HepG2 (cell line): Measurements from ENCODE around the gene SURF1. TPM values are rescaled to one million over a fixed set of nuclear protein-coding genes. Genes with fewer than 3 reads are reported as not detected.

Experiments used
- ATAC-seq: fragments of 200-7000 bp; cut with Tn5 transposase; 3 replicates; pipeline ENCODE4 v1.9.1; 2020; ENCODE audit warnings: mild to moderate bottlenecking, moderate library complexity
- BruUV-seq: library from RNA; stranded (reverse); fragments of 400-500 nt; replicated peaks from 2 replicates; lab custom pipeline; 2021; lab: Mats Ljungman, UMichigan
- CTCF ChIA-PET: fragments of 300-600 bp; formaldehyde crosslinking; extraction: SDS; loops from one replicate; lab custom pipeline; 2021; ENCODE audit warnings: low total read pairs, inconsistent platforms, low intra/inter-chr PET ratio; lab: Yijun Ruan, JAX
- POLR2A ChIA-PET: fragments of 350-600 bp; sonication (Branson Sonifier 250); formaldehyde crosslinking; loops from one replicate; lab custom pipeline; 2020; ENCODE audit warnings: antibody characterized with exemption, inconsistent platforms; lab: Yijun Ruan, JAX
- DNase-seq: peaks from one replicate; pipeline ENCODE4 v3.0.0-alpha.2; 2015; ENCODE audit warnings: low spot score
- FAIRE-seq: peaks from 3 replicates; lab custom pipeline; 2011; peaks lifted over from hg19 to GRCh38; lab: Jason Lieb, UNC
- H2AFZ ChIP-seq: one replicate; pipeline ENCODE4 v1.6.1; 2011; ENCODE audit warnings: low read length, inconsistent platforms
- H3K27ac ChIP-seq: fragments of 300-600 bp; 3 replicates; pipeline ENCODE4 v1.8.0; 2011; ENCODE audit warnings: mixed run types, mild to moderate bottlenecking, mixed read lengths, low read length, inconsistent platforms; ENCODE audit not compliant: insufficient read depth; ENCODE audit errors: extremely low read length
- H3K27me3 ChIP-seq, 2 experiments: fragments of 200-600 bp in 1 of 2; 2 replicates in 1 of 2; 3 replicates in 1 of 2; pipeline versions ENCODE4 v1.6.0 to v1.8.0; 2011; ENCODE audit warnings: low read length in 2 of 2, mild to moderate bottlenecking in 2 of 2, moderate library complexity in 2 of 2, inconsistent platforms in 1 of 2; ENCODE audit not compliant: insufficient read depth in 2 of 2, control insufficient read depth in 1 of 2
- H3K36me3 ChIP-seq, 2 experiments: fragments of 200-600 bp in 1 of 2; replicated peaks in 1 of 2; 2 replicates in 1 of 2; 3 replicates in 1 of 2; pipeline versions ENCODE4 v1.5.1 to v1.8.0; 2011; ENCODE audit warnings: low read length in 2 of 2, inconsistent platforms in 1 of 2; ENCODE audit not compliant: insufficient read depth in 2 of 2, control insufficient read depth in 1 of 2
- H3K4me1 ChIP-seq: 2 replicates; pipeline ENCODE4 v1.5.1; 2012; ENCODE audit warnings: low read length, inconsistent platforms; ENCODE audit not compliant: insufficient read depth
- H3K4me2 ChIP-seq: 2 replicates; pipeline ENCODE4 v1.6.0; 2011; ENCODE audit warnings: low read depth, low read length, inconsistent platforms
- H3K4me3 ChIP-seq, 3 experiments: fragments of 200-600 bp in 1 of 3; sonication (generic), shearing (Covaris generic) in 1 of 3; replicated peaks in 1 of 3; 2 replicates each; pipeline ENCODE4 v1.5.1; 2011 to 2016; ENCODE audit warnings: low read length in 3 of 3, inconsistent platforms in 2 of 3, low read depth in 2 of 3, mild to moderate bottlenecking in 2 of 3, control low read depth in 1 of 3, mixed read lengths in 1 of 3; ENCODE audit not compliant: insufficient read depth in 1 of 3
- H3K79me2 ChIP-seq: one replicate; pipeline ENCODE4 v1.6.1; 2011; ENCODE audit warnings: low read length, inconsistent platforms; ENCODE audit not compliant: insufficient read depth
- H3K9ac ChIP-seq: 2 replicates; pipeline ENCODE4 v1.6.0; 2011; ENCODE audit warnings: mild to moderate bottlenecking, low read depth, low read length, inconsistent platforms; ENCODE audit not compliant: insufficient read depth
- H3K9me3 ChIP-seq: 2 replicates; pipeline ENCODE4 v1.5.1; 2012; ENCODE audit warnings: mild to moderate bottlenecking, low read length
- H4K20me1 ChIP-seq: 2 replicates; pipeline ENCODE4 v1.6.0; 2011; ENCODE audit warnings: inconsistent platforms, mild to moderate bottlenecking, low read length, moderate library complexity; ENCODE audit not compliant: insufficient read depth
- AGO2 ChIP-seq: fragments of 200-400 bp; formaldehyde crosslinking; optimal IDR thresholded peaks from 2 replicates; pipeline ENCODE3; 2017; ENCODE audit warnings: mild to moderate bottlenecking, low read depth, low read length, moderate library complexity
- KMT2A ChIP-seq: sonication (generic); formaldehyde crosslinking; IDR thresholded peaks from 2 replicates; pipeline ENCODE4 v1.4.0; 2020; ENCODE audit warnings: missing genetic modification reagents
- MTF2 ChIP-seq: sonication (generic); formaldehyde crosslinking; IDR thresholded peaks from 2 replicates; pipeline ENCODE4 v1.5.0; 2020; ENCODE audit warnings: missing genetic modification reagents, borderline replicate concordance
- PATZ1 ChIP-seq: sonication (generic); formaldehyde crosslinking; IDR thresholded peaks from 2 replicates; pipeline ENCODE4 v1.4.0; 2020; ENCODE audit warnings: missing genetic modification reagents
- RAD51 ChIP-seq: fragments of 450-650 bp; IDR thresholded peaks from 2 replicates; pipeline ENCODE4 v1.6.1; 2016; ENCODE audit warnings: borderline replicate concordance
- ZBTB39 ChIP-seq: sonication (generic); formaldehyde crosslinking; IDR thresholded peaks from 2 replicates; pipeline ENCODE4 v1.5.0; 2020; ENCODE audit warnings: missing genetic modification reagents
- ZNF263 ChIP-seq: sonication (generic); formaldehyde crosslinking; IDR thresholded peaks from 2 replicates; pipeline ENCODE4 v1.4.0; 2020; ENCODE audit warnings: missing genetic modification reagents
- ZNF547 ChIP-seq: sonication (generic); formaldehyde crosslinking; IDR thresholded peaks from 2 replicates; pipeline ENCODE4 v1.5.1; 2020; ENCODE audit warnings: mild to moderate bottlenecking, missing genetic modification reagents
- WGBS: methylation state at CpG from one replicate; pipeline ENCODE4 v1.1.6; 2017; ENCODE audit warnings: low lambda C conversion rate; 5-methylcytosine and 5-hydroxymethylcytosine counted together
- in situ Hi-C: cut with HindIII; loops from 2 replicates; pipeline ENCODE4 v1.10.0; 2017; ENCODE audit warnings: low pct_unique_long_range_greater_than_20kb; ENCODE audit not compliant: extremely low pct_ligation_motif_present
- intact Hi-C: fragments of 100-400 bp; cut with micrococcal nuclease; formaldehyde crosslinking; loops from one replicate; pipeline ENCODE4 v1.10.0; 2022; ENCODE audit not compliant: unreplicated experiment
- polyA plus RNA-seq, 8 experiments: library from polyadenylated mRNA; depleted of rRNA in 3 of 8; stranded (reverse) in 7 of 8; unstranded in 1 of 8; fragments of >200 nt; fragmentation: Illumina TruSeq in 4 of 8; extraction: Trizol in 4 of 8; gene quantifications; 2 replicates each; pipeline versions ENCODE4 v1.2.1 to v1.2.3, GENCODE V29; 2011 to 2016; ENCODE audit warnings: low read depth in 4 of 8, missing spikeins in 1 of 8, mixed read lengths in 1 of 8; ENCODE audit not compliant: insufficient read depth in 1 of 8
- total RNA-seq, 5 experiments: library from RNA; depleted of rRNA; stranded (reverse); fragments of >200 nt; fragmentation: Illumina TruSeq; extraction: Trizol; gene quantifications; 2 replicates each; pipeline ENCODE4 v1.2.3, GENCODE V29; 2016; ENCODE audit warnings: low read depth in 1 of 5
- TF ChIP-seq, protein P1 (sequence below): sonication (generic); formaldehyde crosslinking; IDR thresholded peaks from 2 replicates; pipeline ENCODE4 v1.5.0; 2020; ENCODE audit warnings: mild to moderate bottlenecking, missing genetic modification reagents, moderate library complexity

The SURF1 gene
- total and polyA plus RNA-seq, 2 of the 13 experiments (the other 11 are each of a cell fraction or from before 2014, with no cell fraction given) = 17.8 to 40.7 TPM

DNA sequence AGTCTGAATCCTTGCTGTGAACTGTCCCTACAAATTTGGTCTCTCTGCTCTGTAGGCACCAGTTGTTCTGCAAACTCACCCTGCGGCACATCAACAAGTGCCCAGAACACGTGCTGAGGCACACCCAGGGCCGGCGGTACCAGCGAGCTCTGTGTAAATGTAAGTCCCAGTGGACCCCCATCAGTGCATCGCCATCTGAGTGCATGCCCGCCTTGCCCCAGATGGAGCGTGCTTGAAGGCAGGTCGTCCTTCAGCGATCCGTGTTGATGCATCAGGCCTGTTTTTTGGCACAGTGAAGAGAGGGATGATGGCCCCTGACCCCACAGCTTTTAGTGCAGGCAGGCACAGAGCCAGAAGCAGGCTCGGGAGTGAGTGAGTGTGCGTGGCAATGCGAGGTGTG is 1.4 kb upstream of the SURF1 start:
- CTCF ChIA-PET = no interaction called here
- no peak overlapping the region for H2AFZ ChIP-seq
- no peak overlapping the region for H3K27ac ChIP-seq
- H3K79me2 ChIP-seq = peaks cover 15% of the 10 kb centered on the region
- no TSS peak for BruUV-seq
- H3K27me3 ChIP-seq = no peaks in the 10 kb centered on the region; a peak in 1 of 5 replicates
- H3K36me3 ChIP-seq = peaks cover 7 to 46% of the 10 kb centered on the region in 2 experiments; a peak in 4 of 5 replicates
- H3K4me2 ChIP-seq = peak overlapping the region; percentile 86
- POLR2A ChIA-PET = interaction anchor here (1.3 kb wide), 1 partner anchor 102 kb away, joined by 4 read pairs; the partner anchor contains the start of gene CACFD1
- peak; percentile 20 for TF ChIP-seq AGO2
- no peak for TF ChIP-seq RAD51
- ATAC-seq (no peak), FAIRE-seq (no peak), DNase-seq (no peak)
- intact Hi-C loops (loop anchor here (5.0 kb wide), 2 partner anchors 40 to 130 kb away; no protein-coding TSS in a partner anchor), in situ Hi-C loops (loop anchor here (5.0 kb wide), 2 partner anchors 50 to 130 kb away; no protein-coding TSS in a partner anchor)
- peaks cover 64% of the 10 kb centered on the region for H3K4me1 ChIP-seq
- peak overlapping the region; percentile 68; the same call in 1 of the 2 replicates for H3K9ac ChIP-seq
- 95% methylated on average over 6 of the region's 14 CpGs for WGBS
- peaks cover 23% of the 10 kb centered on the region; the same call in 1 of the 2 replicates for H4K20me1 ChIP-seq
- H3K4me3 ChIP-seq = peak overlapping the region in 2 of 3 experiments; percentile 90 to 91; a peak in 1 of 6 replicates
- no peaks in the 10 kb centered on the region for H3K9me3 ChIP-seq

DNA sequence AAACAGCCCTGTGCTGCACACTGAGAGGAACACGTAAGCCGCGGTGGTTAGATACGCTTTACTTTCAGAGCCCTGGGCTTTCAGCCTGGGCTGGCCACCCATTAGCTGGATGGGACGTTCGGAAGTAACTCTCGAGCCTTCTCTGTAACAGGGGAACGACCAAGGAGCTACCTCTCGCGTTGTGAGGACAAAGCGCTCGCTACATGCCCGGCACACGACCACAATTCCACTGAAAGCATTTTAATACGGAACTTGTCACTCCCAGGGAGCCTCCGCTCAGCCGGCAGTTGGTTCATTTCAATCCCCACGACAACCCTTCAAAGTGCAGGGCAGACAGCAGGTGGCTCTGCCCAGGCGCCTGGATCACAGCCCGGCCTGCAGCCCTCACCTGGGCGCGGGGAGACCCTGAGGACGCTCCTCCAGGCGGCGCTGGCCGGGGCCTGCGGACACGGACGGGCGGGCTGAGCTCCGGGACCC is 368 bp downstream of the SURF1 start:
- no peak overlapping the region for H2AFZ ChIP-seq
- H3K9ac ChIP-seq = peak overlapping the region; percentile 89
- peaks cover 47% of the 10 kb centered on the region for H3K4me1 ChIP-seq
- H3K4me2 ChIP-seq = peak overlapping the region; percentile 86
- H3K79me2 ChIP-seq = peaks cover 15% of the 10 kb centered on the region
- H4K20me1 ChIP-seq = peaks cover 20% of the 10 kb centered on the region
- peak overlapping the region; percentile 80 to 91 (median 90) for H3K4me3 ChIP-seq
- ChIA-PET CTCF (interaction anchor here (0.7 kb wide), 2 partner anchors 47 to 48 kb away, joined by 3 read pairs; no protein-coding TSS in a partner anchor), POLR2A (interaction anchor here (0.6 to 1.9 kb wide), 10 partner anchors 8 to 359 kb away, joined by 3 to 22 read pairs (median 4); partner anchors contain the start of genes CACFD1, MED22, RPL7A and SLC2A6)
- FAIRE-seq (no peak), ATAC-seq (peak; percentile 6), DNase-seq (no peak)
- TSS peak; percentile 61 for BruUV-seq
- no peaks in the 10 kb centered on the region; a peak in 1 of 5 replicates for H3K27me3 ChIP-seq
- in situ Hi-C loops = loop anchor here (5.0 kb wide), 2 partner anchors 51 to 131 kb away; no protein-coding TSS in a partner anchor
- WGBS = 0% methylated on average over 12 of the region's 31 CpGs
- H3K36me3 ChIP-seq = peaks cover 9 to 46% of the 10 kb centered on the region in 2 experiments
- H3K27ac ChIP-seq = peak overlapping the region; percentile 61
- H3K9me3 ChIP-seq = no peaks in the 10 kb centered on the region
- intact Hi-C loops = loop anchor here (5.0 kb wide), 2 partner anchors 41 to 131 kb away; no protein-coding TSS in a partner anchor
- TF ChIP-seq ZNF547 (0 out of 2 replicates have a peak, but pooled peaks have one; percentile 8), ZNF263 (CRISPR knock-in tag) (no peak), PATZ1 (0 out of 2 replicates have a peak, but pooled peaks have one; percentile 10), MTF2 (CRISPR knock-in tag) (0 out of 2 replicates have a peak, but pooled peaks have one; percentile 4), ZBTB39 (CRISPR knock-in tag) (0 out of 2 replicates have a peak, but pooled peaks have one; percentile 23), KMT2A (CRISPR knock-in tag) (0 out of 2 replicates have a peak, but pooled peaks have one; percentile 4)
- TF ChIP-seq, protein P1, sequence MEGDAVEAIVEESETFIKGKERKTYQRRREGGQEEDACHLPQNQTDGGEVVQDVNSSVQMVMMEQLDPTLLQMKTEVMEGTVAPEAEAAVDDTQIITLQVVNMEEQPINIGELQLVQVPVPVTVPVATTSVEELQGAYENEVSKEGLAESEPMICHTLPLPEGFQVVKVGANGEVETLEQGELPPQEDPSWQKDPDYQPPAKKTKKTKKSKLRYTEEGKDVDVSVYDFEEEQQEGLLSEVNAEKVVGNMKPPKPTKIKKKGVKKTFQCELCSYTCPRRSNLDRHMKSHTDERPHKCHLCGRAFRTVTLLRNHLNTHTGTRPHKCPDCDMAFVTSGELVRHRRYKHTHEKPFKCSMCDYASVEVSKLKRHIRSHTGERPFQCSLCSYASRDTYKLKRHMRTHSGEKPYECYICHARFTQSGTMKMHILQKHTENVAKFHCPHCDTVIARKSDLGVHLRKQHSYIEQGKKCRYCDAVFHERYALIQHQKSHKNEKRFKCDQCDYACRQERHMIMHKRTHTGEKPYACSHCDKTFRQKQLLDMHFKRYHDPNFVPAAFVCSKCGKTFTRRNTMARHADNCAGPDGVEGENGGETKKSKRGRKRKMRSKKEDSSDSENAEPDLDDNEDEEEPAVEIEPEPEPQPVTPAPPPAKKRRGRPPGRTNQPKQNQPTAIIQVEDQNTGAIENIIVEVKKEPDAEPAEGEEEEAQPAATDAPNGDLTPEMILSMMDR (CRISPR knock-in tag) = peak; percentile 14; the same call in 1 of the 2 replicates
